SK-N-SH (cell line): ENCODE measurements around the gene WDR93. TPM values are rescaled to one million over a fixed set of nuclear protein-coding genes. Genes with fewer than 3 reads are reported as not detected.

ENCODE experiments used
- CTCF ChIA-PET: fragments of 300-600, 350-600 bp; formaldehyde crosslinking; extraction: SDS; loops from one replicate; lab custom pipeline; 2021; lab: Yijun Ruan, JAX
- POLR2A ChIA-PET: fragments of 350-600 bp; sonication (Branson Sonifier 250); formaldehyde crosslinking; extraction: SDS; loops from one replicate; lab custom pipeline; 2020; ENCODE audit warnings: antibody characterized with exemption, inconsistent platforms; lab: Yijun Ruan, JAX
- DNase-seq: peaks from one replicate; pipeline ENCODE4 v3.0.0; 2012
- H2AFZ ChIP-seq: fragments of 200-600 bp; sonication (generic); 2 replicates; pipeline ENCODE4 v1.8.1; 2016; ENCODE audit warnings: antibody characterized with exemption, mild to moderate bottlenecking, low read depth
- H3F3A ChIP-seq: fragments of 200-600 bp; sonication (generic); replicated peaks from 2 replicates; pipeline ENCODE3; 2016; ENCODE audit warnings: antibody characterized with exemption, mild to moderate bottlenecking; ENCODE audit not compliant: insufficient read depth
- H3K27ac ChIP-seq, 2 experiments: fragments of 200-500 bp in 1 of 2; fragments of 200-600 bp in 1 of 2; sonication (Bioruptor generic) in 1 of 2; sonication (generic), shearing (Covaris generic) in 1 of 2; 2 replicates each; pipeline versions ENCODE4 v1.5.1 to v1.6.1; 2014 to 2016; ENCODE audit warnings: low read depth in 2 of 2, inconsistent platforms in 1 of 2, low read length in 1 of 2, mild to moderate bottlenecking in 1 of 2, mixed read lengths in 1 of 2
- H3K27me3 ChIP-seq: fragments of 200-600 bp; sonication (generic), shearing (Covaris generic); 2 replicates; pipeline ENCODE4 v1.6.1; 2016; ENCODE audit warnings: mixed run types; ENCODE audit not compliant: insufficient read depth
- H3K36me3 ChIP-seq, 2 experiments: fragments of 200-500 bp in 1 of 2; fragments of 200-600 bp in 1 of 2; sonication (Bioruptor generic) in 1 of 2; sonication (generic) in 1 of 2; replicated peaks in 1 of 2; 2 replicates each; pipeline versions ENCODE3 to v1.5.1; 2014 to 2016; ENCODE audit warnings: low read length in 1 of 2, mild to moderate bottlenecking in 1 of 2; ENCODE audit not compliant: insufficient read depth in 2 of 2, control insufficient read depth in 1 of 2
- H3K4me1 ChIP-seq, 2 experiments: fragments of 200-500 bp in 1 of 2; fragments of 200-600 bp in 1 of 2; sonication (Bioruptor generic) in 1 of 2; sonication (generic), shearing (Covaris generic) in 1 of 2; 2 replicates each; pipeline versions ENCODE4 v1.5.1 to v1.6.1; 2014 to 2016; ENCODE audit warnings: low read depth in 1 of 2, low read length in 1 of 2, mixed run types in 1 of 2; ENCODE audit not compliant: insufficient read depth in 2 of 2, control insufficient read depth in 1 of 2
- H3K4me2 ChIP-seq: fragments of 200-600 bp; sonication (generic), shearing (Covaris generic); 2 replicates; pipeline ENCODE4 v1.6.1; 2017; ENCODE audit warnings: mixed run types
- H3K4me3 ChIP-seq, 2 experiments: fragments of 200-500 bp in 1 of 2; fragments of 200-600 bp in 1 of 2; sonication (Bioruptor generic) in 1 of 2; sonication (generic), shearing (Covaris generic) in 1 of 2; 2 replicates each; pipeline versions ENCODE4 v1.5.1 to v1.8.1; 2014 to 2016; ENCODE audit warnings: low read depth in 2 of 2, inconsistent platforms in 1 of 2, low read length in 1 of 2, mild to moderate bottlenecking in 1 of 2, mixed read lengths in 1 of 2, moderate library complexity in 1 of 2
- H3K79me2 ChIP-seq: fragments of 200-600 bp; sonication (generic); 2 replicates; pipeline ENCODE4 v1.8.1; 2017; ENCODE audit warnings: mild to moderate bottlenecking; ENCODE audit not compliant: insufficient read depth
- H3K9ac ChIP-seq: fragments of 200-600 bp; sonication (generic); 2 replicates; pipeline ENCODE4 v1.6.1; 2017; ENCODE audit warnings: mixed run types
- H3K9me2 ChIP-seq: fragments of 200-600 bp; sonication (generic); 2 replicates; pipeline ENCODE4 v1.6.1; 2017; ENCODE audit warnings: mixed run types
- H3K9me3 ChIP-seq: fragments of 200-600 bp; sonication (generic); 2 replicates; pipeline ENCODE4 v1.6.1; 2017; ENCODE audit warnings: mixed run types, mild to moderate bottlenecking, moderate library complexity
- H4K20me1 ChIP-seq: fragments of 200-600 bp; sonication (generic); 2 replicates; pipeline ENCODE4 v1.6.1; 2017; ENCODE audit warnings: mild to moderate bottlenecking, mixed run types; ENCODE audit not compliant: insufficient read depth
- CHD2 ChIP-seq: fragments of 150-350 bp; IDR thresholded peaks from 2 replicates; pipeline ENCODE4 v1.6.1; 2018; ENCODE audit warnings: low read length; ENCODE audit not compliant: partially characterized antibody
- ELF1 ChIP-seq: IDR thresholded peaks from 2 replicates; pipeline ENCODE4 v1.4.0; 2012
- GABPA ChIP-seq: IDR thresholded peaks from 2 replicates; pipeline ENCODE4 v1.4.0; 2012; ENCODE audit warnings: low read depth, mild to moderate bottlenecking
- MEF2A ChIP-seq: IDR thresholded peaks from 2 replicates; pipeline ENCODE4 v1.4.0; 2012; ENCODE audit warnings: low read depth, borderline replicate concordance
- MXI1 ChIP-seq: IDR thresholded peaks from 2 replicates; pipeline ENCODE4 v1.6.1; 2012; ENCODE audit warnings: mild to moderate bottlenecking, low read depth, low read length, improper control_type of control experiment
- RFX5 ChIP-seq: IDR thresholded peaks from 2 replicates; pipeline ENCODE4 v1.6.1; 2012; ENCODE audit warnings: mild to moderate bottlenecking, improper control_type of control experiment, low read length
- SIN3A ChIP-seq: IDR thresholded peaks from 2 replicates; pipeline ENCODE4 v1.6.1; 2012; ENCODE audit warnings: low read depth, mild to moderate bottlenecking, low read length, moderate library complexity, borderline replicate concordance
- WGBS: methylation state at CpG from one replicate; pipeline ENCODE4 v1.1.6; 2017; ENCODE audit warnings: low lambda C conversion rate; 5-methylcytosine and 5-hydroxymethylcytosine counted together
- polyA plus RNA-seq, 3 experiments: library from polyadenylated mRNA; depleted of rRNA; stranded (reverse); fragments of >200 nt; gene quantifications; 2 replicates each; pipeline ENCODE4 v1.2.3, GENCODE V29; 2012
- TF ChIP-seq, protein P1 (sequence below): IDR thresholded peaks from 2 replicates; pipeline ENCODE4 v1.4.0; 2012; ENCODE audit warnings: low read depth
- TF ChIP-seq, protein P2 (sequence below): fragments of 150-350 bp; IDR thresholded peaks from 2 replicates; pipeline ENCODE4 v1.6.1; 2016; ENCODE audit warnings: mild to moderate bottlenecking, low read depth, low read length

Gene WDR93
- polyA plus RNA-seq (2012; rRNA removed): 0.35 and 0.57 TPM in 2 replicates
- 0.28 and 0.30 TPM in 2 replicates for polyA plus RNA-seq (2012; cell fraction: cytosol; rRNA removed)
- polyA plus RNA-seq (2012; cell fraction: nucleus; rRNA removed): 0.25 and 0.49 TPM in 2 replicates

DNA sequence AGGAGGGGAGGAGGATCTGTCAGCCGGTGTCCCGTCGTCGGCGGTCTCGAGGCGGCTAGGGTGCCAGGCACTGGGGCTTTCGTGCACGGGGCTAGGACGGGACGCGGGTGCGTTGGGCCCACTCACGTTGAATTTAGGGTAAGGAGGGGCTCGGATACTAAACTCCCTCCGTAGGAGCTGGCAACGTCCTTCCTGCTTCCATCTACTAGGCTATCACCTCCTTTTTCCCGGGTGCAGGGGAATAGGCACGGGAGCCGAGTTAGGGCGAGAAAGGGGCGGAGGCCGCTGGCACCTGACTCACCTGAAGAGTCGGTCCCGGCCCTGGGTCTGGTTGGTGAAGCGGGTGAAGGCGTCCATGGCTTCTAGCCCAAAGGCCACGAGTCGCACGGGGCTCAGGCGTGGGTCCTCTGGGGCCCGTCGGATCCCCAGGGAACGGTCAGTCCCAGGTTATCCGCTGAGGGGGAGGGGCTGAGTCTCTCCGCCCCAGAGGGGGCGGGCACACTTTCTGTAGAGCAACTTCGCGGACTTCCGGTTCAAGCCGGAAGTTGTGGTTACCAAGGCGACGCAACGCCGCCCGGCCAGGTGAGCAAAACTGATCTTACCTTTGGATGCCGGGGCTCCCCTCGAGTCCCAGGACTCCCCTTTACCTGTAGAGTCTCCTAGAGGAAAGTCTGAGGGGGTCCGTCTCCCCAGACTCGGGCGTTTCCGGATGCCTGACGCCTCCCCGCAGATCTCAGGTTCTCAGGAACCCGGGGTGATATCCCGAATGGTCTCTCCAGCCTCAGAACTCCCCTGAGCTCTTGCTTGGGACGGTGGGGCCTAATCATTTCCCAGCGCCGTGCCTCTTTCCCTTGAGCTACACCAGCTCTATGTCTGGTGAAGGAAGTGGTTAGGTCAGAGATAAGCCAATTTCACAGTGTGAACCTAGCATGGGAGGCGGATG, at the start of gene WDR93, which contains the start of gene PEX11A:
TSS of gene WDR93 (plus strand) at position 536 of the 943 bp plus-strand sequence. CDS start 10,936 bp downstream, outside the sequence.
TSS of gene PEX11A (minus strand) at position 479 of the 943 bp plus-strand sequence. CDS start at position 357, 122 bp downstream.
- peak within 1 kb of the TSS; percentile 95 for H3K4me2 ChIP-seq
- no peaks in the 10 kb centered on the region for H3K9me2 ChIP-seq
- peaks cover 0 to 2% of the 10 kb centered on the region in 2 experiments for H3K36me3 ChIP-seq
- H3K9ac ChIP-seq: peak within 1 kb of the TSS; percentile 65
- no peaks in the 10 kb centered on the region; a peak in 2 of 4 replicates for H3K4me1 ChIP-seq
- peak within 1 kb of the TSS; percentile 98 for H2AFZ ChIP-seq
- 4% methylated on average over 31 of the region's 60 CpGs for WGBS
- H3F3A ChIP-seq: peaks cover 6% of the 10 kb centered on the region
- H3K4me3 ChIP-seq: peak within 1 kb of the TSS; percentile 91 to 95
- H3K79me2 ChIP-seq: peaks cover 8% of the 10 kb centered on the region; the same call in 1 of the 2 replicates
- no peaks in the 10 kb centered on the region for H3K27me3 ChIP-seq
- ChIA-PET POLR2A (no interaction called here), CTCF (interaction anchor here (1.4 to 4.8 kb wide), 2 partner anchors 18 to 184 kb away, joined by 3 to 29 read pairs; no protein-coding TSS in a partner anchor)
- no peaks in the 10 kb centered on the region for H3K9me3 ChIP-seq
- no peaks in the 10 kb centered on the region for H4K20me1 ChIP-seq
- H3K27ac ChIP-seq: peak within 1 kb of the TSS in 1 of 2 experiments; percentile 25; a peak in 1 of 4 replicates
- TF ChIP-seq, protein P1, sequence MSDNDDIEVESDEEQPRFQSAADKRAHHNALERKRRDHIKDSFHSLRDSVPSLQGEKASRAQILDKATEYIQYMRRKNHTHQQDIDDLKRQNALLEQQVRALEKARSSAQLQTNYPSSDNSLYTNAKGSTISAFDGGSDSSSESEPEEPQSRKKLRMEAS: 0 out of 2 replicates have a peak, but pooled peaks have one; percentile 47
- TF ChIP-seq RFX5 (0 out of 2 replicates have a peak, but pooled peaks have one; percentile 9), SIN3A (0 out of 2 replicates have a peak, but pooled peaks have one; percentile 23), CHD2 (no peak), MXI1 (peak; percentile 81), GABPA (peak; percentile 89), ELF1 (peak; percentile 54)
- TF ChIP-seq, protein P2, sequence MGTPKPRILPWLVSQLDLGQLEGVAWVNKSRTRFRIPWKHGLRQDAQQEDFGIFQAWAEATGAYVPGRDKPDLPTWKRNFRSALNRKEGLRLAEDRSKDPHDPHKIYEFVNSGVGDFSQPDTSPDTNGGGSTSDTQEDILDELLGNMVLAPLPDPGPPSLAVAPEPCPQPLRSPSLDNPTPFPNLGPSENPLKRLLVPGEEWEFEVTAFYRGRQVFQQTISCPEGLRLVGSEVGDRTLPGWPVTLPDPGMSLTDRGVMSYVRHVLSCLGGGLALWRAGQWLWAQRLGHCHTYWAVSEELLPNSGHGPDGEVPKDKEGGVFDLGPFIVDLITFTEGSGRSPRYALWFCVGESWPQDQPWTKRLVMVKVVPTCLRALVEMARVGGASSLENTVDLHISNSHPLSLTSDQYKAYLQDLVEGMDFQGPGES: no peak
- DNase-seq: peak; percentile 88

DNA sequence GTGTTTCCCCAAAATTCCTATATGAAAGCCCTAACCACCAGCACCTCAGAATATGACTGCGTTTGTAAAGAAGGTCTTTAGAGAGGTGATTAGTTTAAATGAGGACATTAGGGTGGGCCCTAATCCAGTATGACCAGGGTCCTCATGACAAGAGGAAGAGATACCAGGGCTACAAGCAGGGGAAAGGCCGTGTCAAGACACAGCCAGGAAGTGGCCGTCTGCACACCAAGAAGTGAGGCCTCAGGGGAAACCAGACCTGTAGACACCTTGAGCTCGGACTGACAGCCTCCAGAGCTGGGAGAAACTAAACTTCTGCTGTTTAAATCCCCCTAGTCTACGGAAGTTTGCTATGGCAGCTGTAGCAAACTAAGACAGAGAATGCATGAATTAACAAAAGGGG, 49.6 kb upstream of the WDR93 start:
- Histone ChIP-seq H3K79me2 (no peaks in the 10 kb centered on the region), H3K4me2 (no peak overlapping the region), H2AFZ (no peak overlapping the region), H3K27ac (no peak overlapping the region), H3K9me3 (no peaks in the 10 kb centered on the region), H3K9ac (no peak overlapping the region), H3F3A (no peaks in the 10 kb centered on the region), H3K9me2 (no peaks in the 10 kb centered on the region), H4K20me1 (no peaks in the 10 kb centered on the region), H3K4me3 (no peak overlapping the region), H3K36me3 (peaks cover 4 to 10% of the 10 kb centered on the region in 2 experiments), H3K4me1 (no peaks in the 10 kb centered on the region), H3K27me3 (no peaks in the 10 kb centered on the region)
- TF ChIP-seq ELF1 (no peak), MEF2A (no peak)
- CTCF ChIA-PET: no interaction called here
- 85% methylated on average over 5 of the region's 5 CpGs for WGBS
- POLR2A ChIA-PET: no interaction called here
- DNase-seq: no peak
